Gastroesophageal sphincter (tissue), 3 donors: ENCODE results near the gene HS3ST2.

Experiments
- EP300 ChIP-seq: sonication (generic); formaldehyde crosslinking; IDR thresholded peaks from one replicate; pipeline ENCODE4 v1.6.1; 2017; ENCODE audit warnings: antibody characterized with exemption, mild to moderate bottlenecking
- POLR2A ChIP-seq, 2 donors: fragments of 450-650 bp; IDR thresholded peaks; one replicate each; pipeline ENCODE4 v1.6.1; 2017; ENCODE audit warnings: antibody characterized with exemption in 2 of 2, mild to moderate bottlenecking in 2 of 2, moderate library complexity in 1 of 2
- TF ChIP-seq, protein P1 (sequence below), 4 experiments: fragments of 200-600 bp in 2 of 4; fragments of 450-650 bp in 2 of 4; sonication (generic) in 1 of 4; IDR thresholded peaks; one replicate each; pipeline ENCODE4 v1.5.1; 2017 to 2019; ENCODE audit warnings: antibody characterized with exemption in 4 of 4, mild to moderate bottlenecking in 2 of 4, moderate library complexity in 2 of 4

DNA sequence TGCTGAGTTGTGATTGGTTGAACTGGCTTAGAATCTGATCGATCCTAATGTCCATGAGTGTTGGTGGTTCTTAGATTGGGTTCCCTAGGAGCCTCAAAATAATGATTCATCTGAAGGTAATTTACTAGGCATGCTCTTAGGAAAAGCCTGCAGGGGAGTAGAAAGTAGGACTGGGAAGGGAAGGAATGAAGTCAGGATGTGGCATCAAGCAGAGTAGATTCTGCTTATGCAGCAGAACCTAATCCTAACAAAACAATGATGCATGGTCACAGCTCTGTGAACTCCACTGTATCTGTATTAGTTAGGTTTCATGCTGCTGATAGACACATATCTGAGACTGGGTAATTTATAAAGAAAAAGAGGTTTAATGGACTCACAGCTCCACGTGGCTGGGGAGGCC is 132.5 kb downstream of the HS3ST2 start:
- no peak for TF ChIP-seq EP300
- TF ChIP-seq POLR2A (IDR thresholded peaks at IDR 0.05), result no peak
- TF ChIP-seq, protein P1, sequence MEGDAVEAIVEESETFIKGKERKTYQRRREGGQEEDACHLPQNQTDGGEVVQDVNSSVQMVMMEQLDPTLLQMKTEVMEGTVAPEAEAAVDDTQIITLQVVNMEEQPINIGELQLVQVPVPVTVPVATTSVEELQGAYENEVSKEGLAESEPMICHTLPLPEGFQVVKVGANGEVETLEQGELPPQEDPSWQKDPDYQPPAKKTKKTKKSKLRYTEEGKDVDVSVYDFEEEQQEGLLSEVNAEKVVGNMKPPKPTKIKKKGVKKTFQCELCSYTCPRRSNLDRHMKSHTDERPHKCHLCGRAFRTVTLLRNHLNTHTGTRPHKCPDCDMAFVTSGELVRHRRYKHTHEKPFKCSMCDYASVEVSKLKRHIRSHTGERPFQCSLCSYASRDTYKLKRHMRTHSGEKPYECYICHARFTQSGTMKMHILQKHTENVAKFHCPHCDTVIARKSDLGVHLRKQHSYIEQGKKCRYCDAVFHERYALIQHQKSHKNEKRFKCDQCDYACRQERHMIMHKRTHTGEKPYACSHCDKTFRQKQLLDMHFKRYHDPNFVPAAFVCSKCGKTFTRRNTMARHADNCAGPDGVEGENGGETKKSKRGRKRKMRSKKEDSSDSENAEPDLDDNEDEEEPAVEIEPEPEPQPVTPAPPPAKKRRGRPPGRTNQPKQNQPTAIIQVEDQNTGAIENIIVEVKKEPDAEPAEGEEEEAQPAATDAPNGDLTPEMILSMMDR (IDR thresholded peaks at IDR 0.05), result no peak
